Breast epithelium (tissue), 4 donors: ENCODE results near the gene PLXNA2. TPM values are rescaled to one million over a fixed set of nuclear protein-coding genes. Genes with fewer than 3 reads are reported as not detected.

ENCODE experiments used
- DNase-seq, 2 donors: peaks; one replicate each; pipeline ENCODE4 v3.0.0-alpha.2; 2019; ENCODE audit warnings: low spot score in 2 of 2
- H3K27ac ChIP-seq, 2 donors: fragments of 200-600 bp; sonication (generic) in 1 of 2; one replicate each; pipeline ENCODE4 v1.5.1; 2016 to 2019; ENCODE audit warnings: mild to moderate bottlenecking in 1 of 2
- H3K27me3 ChIP-seq, 2 donors: fragments of 200-600 bp; sonication (generic) in 1 of 2; one replicate each; pipeline versions ENCODE4 v1.5.1 to v1.6.0; 2017 to 2019; ENCODE audit warnings: control low read depth in 1 of 2, mild to moderate bottlenecking in 1 of 2
- H3K36me3 ChIP-seq: fragments of 200-600 bp; one replicate; pipeline ENCODE4 v1.5.1; 2019
- H3K4me1 ChIP-seq, 2 donors: fragments of 200-600 bp; sonication (generic); one replicate each; pipeline ENCODE4 v1.5.1; 2016 to 2019; ENCODE audit warnings: control low read depth in 1 of 2
- H3K4me3 ChIP-seq, 3 donors: fragments of 200-600 bp; sonication (generic); 1 replicate in 2 of 3; 2 replicates in 1 of 3; pipeline ENCODE4 v1.5.1; 2016 to 2019; ENCODE audit warnings: mild to moderate bottlenecking in 3 of 3, moderate library complexity in 2 of 3
- H3K9me3 ChIP-seq, 2 donors: fragments of 200-600 bp; sonication (generic) in 1 of 2; one replicate each; pipeline ENCODE4 v1.5.1; 2016 to 2019; ENCODE audit warnings: control low read depth in 1 of 2
- POLR2A ChIP-seq: fragments of 450-650 bp; IDR thresholded peaks from one replicate; pipeline ENCODE4 v1.6.1; 2016; ENCODE audit warnings: antibody characterized with exemption, mild to moderate bottlenecking, moderate library complexity
- POLR2AphosphoS5 ChIP-seq, 3 donors: sonication (generic); formaldehyde crosslinking; IDR thresholded peaks; one replicate each; pipeline ENCODE4 v1.6.1; 2017; ENCODE audit warnings: antibody characterized with exemption in 3 of 3
- intact Hi-C: fragments of 100-400 bp; cut with DNase I; formaldehyde crosslinking; loops from one replicate; pipeline ENCODE4 v1.15.1; 2023; ENCODE audit warnings: low total_unique reads
- total RNA-seq, 3 donors: library from RNA; depleted of rRNA; stranded (reverse); fragments of >200 nt; gene quantifications; one replicate each; pipeline ENCODE4 v1.1.0, GENCODE V29; 2016
- TF ChIP-seq, protein P1 (sequence below), 3 donors: fragments of 450-650 bp; IDR thresholded peaks; one replicate each; pipeline ENCODE4 v1.5.1; 2016 to 2017; ENCODE audit warnings: antibody characterized with exemption in 3 of 3, mild to moderate bottlenecking in 3 of 3, moderate library complexity in 3 of 3

The PLXNA2 gene
- total RNA-seq, 3 donors from 2014 or later = 11.3 to 18.2 (median 11.5) TPM

DNA sequence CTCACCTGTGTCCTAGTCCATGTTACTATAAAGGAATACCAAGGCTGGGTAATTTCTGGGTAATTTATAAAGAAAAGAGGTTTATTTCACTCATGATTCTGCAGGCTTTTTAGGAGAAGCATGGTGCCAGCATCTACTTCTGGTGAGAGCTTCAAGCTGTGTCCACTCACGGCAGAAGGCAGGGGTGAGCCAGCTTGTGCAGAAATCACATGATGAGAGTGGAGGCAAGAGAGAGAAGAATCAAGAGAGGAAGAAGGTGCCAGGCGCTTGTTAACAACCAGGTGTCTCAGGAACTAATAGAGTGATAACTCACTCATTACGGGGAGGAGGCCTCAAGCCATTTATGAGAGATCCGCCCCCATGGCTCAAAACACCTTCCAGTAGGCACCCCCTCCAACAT, 265.7 kb downstream of the PLXNA2 start:
- Histone ChIP-seq H3K4me1 (no peaks in the 10 kb centered on the region), H3K36me3 (no peaks in the 10 kb centered on the region), H3K27ac (no peak overlapping the region), H3K9me3 (no peaks in the 10 kb centered on the region), H3K27me3 (no peaks in the 10 kb centered on the region), H3K4me3 (no peak overlapping the region)
- TF ChIP-seq, protein P1, sequence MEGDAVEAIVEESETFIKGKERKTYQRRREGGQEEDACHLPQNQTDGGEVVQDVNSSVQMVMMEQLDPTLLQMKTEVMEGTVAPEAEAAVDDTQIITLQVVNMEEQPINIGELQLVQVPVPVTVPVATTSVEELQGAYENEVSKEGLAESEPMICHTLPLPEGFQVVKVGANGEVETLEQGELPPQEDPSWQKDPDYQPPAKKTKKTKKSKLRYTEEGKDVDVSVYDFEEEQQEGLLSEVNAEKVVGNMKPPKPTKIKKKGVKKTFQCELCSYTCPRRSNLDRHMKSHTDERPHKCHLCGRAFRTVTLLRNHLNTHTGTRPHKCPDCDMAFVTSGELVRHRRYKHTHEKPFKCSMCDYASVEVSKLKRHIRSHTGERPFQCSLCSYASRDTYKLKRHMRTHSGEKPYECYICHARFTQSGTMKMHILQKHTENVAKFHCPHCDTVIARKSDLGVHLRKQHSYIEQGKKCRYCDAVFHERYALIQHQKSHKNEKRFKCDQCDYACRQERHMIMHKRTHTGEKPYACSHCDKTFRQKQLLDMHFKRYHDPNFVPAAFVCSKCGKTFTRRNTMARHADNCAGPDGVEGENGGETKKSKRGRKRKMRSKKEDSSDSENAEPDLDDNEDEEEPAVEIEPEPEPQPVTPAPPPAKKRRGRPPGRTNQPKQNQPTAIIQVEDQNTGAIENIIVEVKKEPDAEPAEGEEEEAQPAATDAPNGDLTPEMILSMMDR (IDR thresholded peaks at IDR 0.05) = no peak
- TF ChIP-seq POLR2AphosphoS5 (IDR thresholded peaks at IDR 0.05) (no peak), POLR2A (no peak)
- intact Hi-C loops = no loop called here
- no peak for DNase-seq

DNA sequence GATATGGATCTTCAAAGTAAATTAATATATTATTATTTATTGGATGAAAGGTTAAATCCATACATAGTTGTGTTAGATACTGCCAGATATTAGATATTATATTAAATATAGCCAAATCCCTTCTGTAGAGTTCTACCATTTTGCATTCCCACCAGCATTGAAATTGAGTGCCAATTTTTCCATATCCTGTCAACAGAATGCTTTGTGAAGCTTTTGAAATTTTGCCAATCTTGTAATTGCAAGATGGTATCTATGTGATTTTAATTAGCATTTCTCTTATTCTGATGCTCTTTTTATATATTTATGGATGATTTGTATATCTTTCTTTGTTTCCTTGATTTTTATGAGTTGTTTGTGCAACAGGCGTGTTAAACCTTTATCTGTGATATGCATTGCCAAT, 266.3 kb downstream of the PLXNA2 start:
- Histone ChIP-seq H3K4me3 (no peak overlapping the region), H3K36me3 (no peaks in the 10 kb centered on the region), H3K27ac (no peak overlapping the region), H3K4me1 (no peaks in the 10 kb centered on the region), H3K9me3 (no peaks in the 10 kb centered on the region), H3K27me3 (no peaks in the 10 kb centered on the region)
- TF ChIP-seq POLR2AphosphoS5 (IDR thresholded peaks at IDR 0.05) (no peak), POLR2A (no peak)
- TF ChIP-seq, protein P1 (IDR thresholded peaks at IDR 0.05) = no peak
- intact Hi-C loops = no loop called here
- DNase-seq = no peak

DNA sequence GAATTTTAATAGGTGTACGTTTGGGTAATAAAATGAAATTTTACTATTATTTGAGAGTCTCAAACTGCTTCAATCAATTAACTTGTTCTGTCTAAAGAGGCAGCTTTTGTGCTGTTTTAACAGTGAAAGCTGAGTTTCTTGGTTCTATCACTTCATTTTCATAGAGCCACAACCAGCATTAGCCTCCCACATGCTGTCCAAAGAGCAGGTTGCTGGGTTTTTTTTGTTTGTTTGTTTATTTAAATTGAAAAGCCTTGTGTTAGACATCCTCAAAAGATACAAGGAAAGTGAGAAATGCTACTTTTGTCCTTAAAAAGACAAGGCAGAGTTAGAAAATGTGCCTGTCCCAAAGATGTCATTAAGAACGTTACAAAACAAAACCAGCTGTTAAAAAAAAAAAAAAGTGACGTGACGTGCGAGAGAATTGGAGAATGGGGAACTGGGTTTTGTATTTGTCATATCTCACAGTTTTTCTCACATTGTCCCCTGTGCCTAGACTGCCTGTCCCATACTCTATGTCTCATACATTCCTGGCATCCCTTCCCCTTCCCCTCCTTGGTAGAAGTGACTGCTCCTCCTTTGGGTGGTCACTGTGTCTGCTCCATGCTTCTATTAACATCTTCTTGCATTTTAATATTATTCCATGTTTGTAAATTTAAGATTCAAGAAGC, 270.2 kb downstream of the PLXNA2 start:
- Histone ChIP-seq H3K27ac (no peak overlapping the region), H3K4me1 (no peaks in the 10 kb centered on the region), H3K36me3 (no peaks in the 10 kb centered on the region), H3K4me3 (no peak overlapping the region), H3K9me3 (no peaks in the 10 kb centered on the region), H3K27me3 (no peaks in the 10 kb centered on the region)
- TF ChIP-seq, protein P1 (IDR thresholded peaks at IDR 0.05) = no peak
- TF ChIP-seq POLR2AphosphoS5 (IDR thresholded peaks at IDR 0.05) (no peak), POLR2A (no peak)
- no peak for DNase-seq
- intact Hi-C loops = no loop called here

DNA sequence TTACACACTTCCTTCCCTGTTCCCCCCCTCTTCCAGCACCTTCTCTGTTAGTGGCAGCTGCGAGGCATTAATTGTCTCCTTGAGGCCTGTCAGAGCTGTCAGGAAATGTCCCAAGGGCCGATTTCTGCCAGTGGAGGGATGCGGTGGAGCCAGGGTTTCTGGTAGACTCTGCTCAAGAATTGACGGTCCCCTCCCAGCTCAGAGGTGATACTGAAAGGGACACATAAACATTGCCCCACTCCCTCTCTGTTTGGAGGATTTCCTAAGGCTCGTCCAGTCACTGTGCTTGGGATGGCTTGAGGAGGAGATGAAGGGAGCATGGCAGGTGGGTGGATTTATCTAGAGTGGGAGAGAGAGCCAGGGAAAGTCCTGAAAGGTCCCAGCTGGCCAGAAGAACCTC, 271.8 kb downstream of the PLXNA2 start:
- no peaks in the 10 kb centered on the region for H3K27me3 ChIP-seq
- no peaks in the 10 kb centered on the region for H3K36me3 ChIP-seq
- no peak overlapping the region for H3K27ac ChIP-seq
- intact Hi-C loops = no loop called here
- no peaks in the 10 kb centered on the region for H3K9me3 ChIP-seq
- no peak overlapping the region for H3K4me3 ChIP-seq
- no peak for TF ChIP-seq POLR2AphosphoS5 (IDR thresholded peaks at IDR 0.05)
- no peak for TF ChIP-seq POLR2A
- TF ChIP-seq, protein P1 (IDR thresholded peaks at IDR 0.05) = no peak
- no peak for DNase-seq
- H3K4me1 ChIP-seq = no peaks in the 10 kb centered on the region
